Measurements from ENCODE around the gene PNMA8C.

- TF ChIP-seq CTCF (conservative IDR thresholded peaks at IDR 0.05) (no peak), ZFX (IDR thresholded peaks at IDR 0.05) (no peak)
These were observed 18.3 kb downstream of the PNMA8C start for GRCh38 chr19:46410205-46411087.
